ENCODE data around the gene PAH.

DNA sequence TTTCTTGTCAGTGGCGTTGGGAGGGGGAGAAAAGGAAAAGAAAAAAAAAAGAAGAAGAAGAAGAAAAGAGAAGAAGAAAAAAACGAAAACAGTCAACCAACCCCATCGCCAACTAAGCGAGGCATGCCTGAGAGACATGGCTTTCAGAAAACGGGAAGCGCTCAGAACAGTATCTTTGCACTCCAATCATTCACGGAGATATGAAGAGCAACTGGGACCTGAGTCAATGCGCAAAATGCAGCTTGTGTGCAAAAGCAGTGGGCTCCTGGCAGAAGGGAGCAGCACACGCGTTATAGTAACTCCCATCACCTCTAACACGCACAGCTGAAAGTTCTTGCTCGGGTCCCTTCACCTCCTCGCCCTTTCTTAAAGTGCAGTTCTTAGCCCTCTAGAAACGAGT is 42.3 kb upstream of the PAH start:
- no peak for TF ChIP-seq EZH2phosphoT487 (IDR thresholded peaks at IDR 0.05; ENCODE audit: low read depth)
- TF ChIP-seq, protein P1, sequence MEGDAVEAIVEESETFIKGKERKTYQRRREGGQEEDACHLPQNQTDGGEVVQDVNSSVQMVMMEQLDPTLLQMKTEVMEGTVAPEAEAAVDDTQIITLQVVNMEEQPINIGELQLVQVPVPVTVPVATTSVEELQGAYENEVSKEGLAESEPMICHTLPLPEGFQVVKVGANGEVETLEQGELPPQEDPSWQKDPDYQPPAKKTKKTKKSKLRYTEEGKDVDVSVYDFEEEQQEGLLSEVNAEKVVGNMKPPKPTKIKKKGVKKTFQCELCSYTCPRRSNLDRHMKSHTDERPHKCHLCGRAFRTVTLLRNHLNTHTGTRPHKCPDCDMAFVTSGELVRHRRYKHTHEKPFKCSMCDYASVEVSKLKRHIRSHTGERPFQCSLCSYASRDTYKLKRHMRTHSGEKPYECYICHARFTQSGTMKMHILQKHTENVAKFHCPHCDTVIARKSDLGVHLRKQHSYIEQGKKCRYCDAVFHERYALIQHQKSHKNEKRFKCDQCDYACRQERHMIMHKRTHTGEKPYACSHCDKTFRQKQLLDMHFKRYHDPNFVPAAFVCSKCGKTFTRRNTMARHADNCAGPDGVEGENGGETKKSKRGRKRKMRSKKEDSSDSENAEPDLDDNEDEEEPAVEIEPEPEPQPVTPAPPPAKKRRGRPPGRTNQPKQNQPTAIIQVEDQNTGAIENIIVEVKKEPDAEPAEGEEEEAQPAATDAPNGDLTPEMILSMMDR (IDR thresholded peaks at IDR 0.05; ENCODE audit: low read depth, low read length), result no peak

Data from OCI-LY3 (cell line).